HG03139 (cell line): Measurements from ENCODE around the gene LAMC3.

ENCODE experiments used
- ATAC-seq: cut with Tn5 transposase; IDR thresholded peaks from one replicate; pipeline ENCODE4 v1.9.1; 2021; ENCODE audit not compliant: unreplicated experiment

LAMC3 gene

DNA sequence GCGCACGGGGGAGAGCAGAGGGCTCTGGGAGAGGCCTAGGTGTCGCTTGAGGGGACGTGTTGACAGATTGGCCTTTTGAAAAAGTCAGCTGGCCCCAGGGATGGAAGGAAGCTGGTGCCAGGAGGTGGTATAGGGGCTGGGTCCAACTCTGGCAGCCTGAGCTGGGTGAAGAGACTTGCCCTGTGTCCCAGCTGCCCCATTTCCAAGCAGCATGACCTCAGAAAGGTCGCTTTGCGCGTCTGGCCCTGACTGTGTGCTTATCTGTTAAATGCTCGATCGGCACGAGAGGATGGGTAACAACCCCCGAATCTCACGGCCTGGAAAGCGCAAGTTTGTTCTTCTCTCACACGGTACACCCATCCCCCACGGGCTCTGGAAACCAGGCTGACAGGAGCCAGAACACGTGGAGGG is 31.2 kb upstream of the LAMC3 start:
- no peak for ATAC-seq

- ATAC-seq = no peak
These were observed 29.2 kb upstream of the LAMC3 start for GRCh38 chr9:130979591-130980385.

DNA sequence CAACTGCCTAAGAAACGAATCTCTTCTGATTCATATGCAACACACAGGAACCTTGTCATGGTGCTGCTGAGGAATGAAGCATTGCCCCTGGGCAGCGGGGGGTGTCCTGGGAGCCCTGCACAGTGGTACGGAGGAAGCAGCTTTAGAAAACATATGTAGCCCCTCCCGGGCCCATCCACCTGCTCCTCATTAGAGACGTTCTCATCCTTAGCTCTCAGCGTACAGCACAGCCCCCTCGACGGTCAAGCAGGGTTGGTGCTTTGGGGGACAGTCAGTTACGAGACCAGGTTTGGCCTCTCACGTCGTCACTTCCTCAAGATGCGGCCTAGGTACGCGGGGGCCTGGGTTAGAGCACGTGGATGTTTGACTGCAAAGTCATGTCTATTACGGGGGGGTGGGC is 28.4 kb upstream of the LAMC3 start:
- no peak for ATAC-seq

GRCh38 chr9:130981002-130981755 is 27.8 kb upstream of the LAMC3 start:
- ATAC-seq = no peak

GRCh38 chr9:130981756-130982137 is 27.2 kb upstream of the LAMC3 start:
- ATAC-seq = no peak

GRCh38 chr9:130982636-130983358 is 26.2 kb upstream of the LAMC3 start:
- no peak for ATAC-seq

DNA sequence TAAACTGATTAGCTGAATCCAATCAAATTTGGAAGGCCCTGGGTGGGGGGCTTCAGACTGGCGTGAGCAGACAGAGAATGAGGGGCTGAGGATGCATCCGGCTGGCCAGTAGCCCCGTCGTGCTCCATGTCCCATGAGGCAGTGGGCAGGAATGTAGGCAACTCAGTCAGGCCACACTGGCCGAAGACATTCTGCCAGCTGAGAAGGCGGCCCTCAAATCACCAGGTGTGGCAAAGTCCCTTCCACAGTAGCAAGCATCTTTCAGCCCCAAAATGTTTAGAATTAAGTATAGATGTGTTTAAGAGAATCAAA is 25.7 kb upstream of the LAMC3 start:
- ATAC-seq = no peak

DNA sequence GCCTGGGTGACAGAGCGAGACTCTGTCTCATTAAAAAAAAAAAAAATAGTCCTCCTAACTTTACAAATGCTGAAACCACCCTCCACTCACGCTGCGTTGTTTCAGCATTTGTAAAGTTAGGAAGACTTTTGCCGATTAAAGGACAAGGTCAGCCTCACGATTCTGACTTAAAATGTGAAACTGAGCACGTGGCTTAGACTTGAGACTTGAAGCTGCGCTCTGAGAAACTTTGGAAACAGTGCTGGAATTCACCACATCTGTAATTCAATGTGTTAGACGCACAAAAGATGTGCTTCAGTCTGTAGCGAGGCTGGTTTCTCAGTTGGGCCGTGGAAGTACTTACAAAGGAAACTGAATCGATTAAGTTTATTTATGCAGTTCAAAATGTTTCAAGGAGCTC is 25.0 kb upstream of the LAMC3 start:
- ATAC-seq = no peak

GRCh38 chr9:130984521-130984920 is 24.5 kb upstream of the LAMC3 start:
- no peak for ATAC-seq

DNA sequence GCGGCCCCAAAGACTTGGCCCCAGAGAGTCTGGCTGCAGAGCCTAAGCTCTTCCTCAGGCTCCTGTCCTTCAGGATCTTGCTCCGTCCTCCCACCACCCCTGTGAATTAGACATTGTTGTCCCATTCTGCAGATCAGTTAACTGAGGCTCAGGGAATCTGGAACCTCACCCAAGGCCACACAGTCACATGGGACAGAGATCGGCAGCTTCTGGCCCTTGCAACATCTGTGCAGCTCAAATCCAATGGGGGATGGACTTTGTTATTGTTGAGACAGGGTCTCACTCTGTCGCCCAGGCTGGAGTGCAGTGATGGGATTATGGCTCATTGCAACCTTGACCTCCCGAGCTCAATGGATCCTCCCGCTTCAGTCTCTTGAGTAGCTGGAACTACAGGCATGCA is 23.9 kb upstream of the LAMC3 start:
- no peak for ATAC-seq

GRCh38 chr9:130985606-130986162 is 23.3 kb upstream of the LAMC3 start:
- no peak for ATAC-seq

GRCh38 chr9:130986356-130986965 is 22.5 kb upstream of the LAMC3 start:
- no peak for ATAC-seq

DNA sequence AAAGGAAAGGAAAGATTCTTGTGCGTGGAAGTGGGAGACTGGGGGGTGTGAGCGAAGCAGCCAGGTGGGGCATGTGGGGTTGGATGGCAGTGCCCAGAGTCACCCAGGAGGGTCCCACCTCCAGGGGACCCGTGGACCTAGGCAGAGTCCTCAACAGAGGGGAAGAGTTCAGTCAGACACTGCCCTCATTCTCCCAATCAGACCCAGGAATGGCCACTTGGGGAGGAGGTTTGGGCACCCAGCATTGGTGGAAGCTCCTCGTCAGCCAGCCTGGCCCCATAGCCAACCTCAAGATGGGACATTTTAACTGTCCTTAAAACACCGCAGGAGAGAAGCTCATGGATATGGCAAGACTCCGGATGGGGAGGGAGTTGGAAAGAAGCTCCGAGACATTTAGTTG is 21.9 kb upstream of the LAMC3 start:
- ATAC-seq = no peak

GRCh38 chr9:130987738-130988399 is 21.1 kb upstream of the LAMC3 start:
- no peak for ATAC-seq

DNA sequence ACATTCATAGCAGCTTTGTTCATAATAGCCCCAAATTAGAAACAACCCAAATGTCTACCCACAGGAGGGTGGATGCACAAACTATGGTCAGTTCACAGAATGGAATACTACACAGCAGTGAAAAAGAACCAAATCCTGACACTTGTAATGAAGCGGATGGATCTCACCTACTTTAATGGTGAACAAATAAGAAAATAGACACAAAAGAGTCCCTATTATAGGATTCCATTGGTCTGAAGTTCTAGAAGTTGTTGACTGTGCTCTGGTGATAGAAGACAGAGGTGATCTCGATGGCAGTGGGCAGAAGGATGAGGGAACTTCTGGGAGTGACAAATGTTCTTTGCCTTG is 20.6 kb upstream of the LAMC3 start:
- ATAC-seq = no peak

- no peak for ATAC-seq
These were observed 20.1 kb upstream of the LAMC3 start for GRCh38 chr9:130988905-130989304.

DNA sequence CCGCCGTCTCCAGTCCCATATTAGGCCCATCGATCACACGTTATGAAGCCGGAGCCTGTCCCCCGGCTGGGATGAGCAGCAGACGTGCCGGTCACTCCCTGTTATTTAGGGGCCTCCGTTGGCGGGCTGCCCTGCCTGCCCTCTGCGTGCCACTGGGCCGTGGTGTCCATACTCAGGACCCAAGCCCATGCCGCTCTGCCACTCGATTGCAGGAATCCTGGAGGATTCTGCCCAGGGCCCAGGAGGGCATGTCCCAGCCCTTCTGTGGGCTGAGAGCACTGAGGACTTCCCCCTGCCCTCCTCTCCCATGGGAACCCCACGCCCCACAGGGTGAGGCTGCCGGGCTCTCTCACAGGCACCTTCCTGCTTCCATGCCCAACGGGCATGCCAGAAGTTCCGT is 19.6 kb upstream of the LAMC3 start:
- no peak for ATAC-seq

GRCh38 chr9:130989891-130990290 is 19.1 kb upstream of the LAMC3 start:
- ATAC-seq = no peak

DNA sequence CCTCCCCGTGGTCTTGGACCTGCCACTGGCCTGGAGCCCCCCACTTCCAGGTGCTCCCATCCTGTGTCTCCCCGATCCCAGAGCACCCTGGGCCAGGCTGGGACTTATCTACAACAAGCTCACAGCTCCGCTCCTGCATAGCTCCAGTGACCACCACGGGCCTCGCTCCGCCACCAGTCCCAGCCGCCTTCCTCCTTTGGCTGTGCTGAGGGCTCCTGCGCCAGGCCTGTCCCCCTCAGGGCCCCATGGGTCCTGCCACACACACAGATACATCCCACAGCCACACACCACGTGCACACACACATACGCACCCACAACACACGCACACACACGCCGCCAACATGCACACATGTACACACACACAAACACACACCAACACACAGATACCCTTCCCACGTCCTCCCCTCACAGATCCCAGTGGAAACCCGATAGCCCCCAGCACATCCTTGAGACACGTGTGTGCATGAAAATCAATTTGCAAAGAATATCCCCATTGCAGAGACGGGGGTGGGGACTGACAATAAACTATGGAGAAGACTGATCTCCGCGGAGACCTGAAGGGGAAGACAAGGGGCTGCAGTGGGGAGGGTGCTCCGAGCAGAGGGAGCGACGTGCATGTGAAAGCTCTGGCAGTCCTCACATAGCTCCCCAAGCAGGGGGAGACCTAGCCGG is 18.5 kb upstream of the LAMC3 start:
- no peak for ATAC-seq
